GM23338 (cell line): Measurements from ENCODE around the gene TPST2. TPM values are rescaled to one million over a fixed set of nuclear protein-coding genes. Genes with fewer than 3 reads are reported as not detected.

ENCODE experiments used
- ATAC-seq: fragments of 200-7000 bp; cut with Tn5 transposase; 3 replicates; pipeline ENCODE4 v1.9.1; 2020
- DNase-seq: peaks from one replicate; pipeline ENCODE4 v3.0.0-alpha.2; 2015; ENCODE audit warnings: low spot score
- H2AFZ ChIP-seq: fragments of 200-600 bp; sonication (generic); 2 replicates; pipeline ENCODE4 v1.8.0; 2016; ENCODE audit warnings: antibody characterized with exemption, mild to moderate bottlenecking, moderate library complexity
- H3F3A ChIP-seq: fragments of 200-600 bp; sonication (generic); replicated peaks from 2 replicates; pipeline ENCODE4 v1.8.0; 2017; ENCODE audit warnings: antibody characterized with exemption, mixed run types, low read depth
- H3K27ac ChIP-seq: fragments of 200-600 bp; sonication (generic); 2 replicates; pipeline ENCODE4 v1.6.1; 2016; ENCODE audit warnings: low read depth
- H3K27me3 ChIP-seq: fragments of 200-600 bp; sonication (generic); 2 replicates; pipeline ENCODE4 v1.8.0; 2016; ENCODE audit warnings: mild to moderate bottlenecking, mixed run types, moderate library complexity; ENCODE audit not compliant: insufficient read depth
- H3K36me3 ChIP-seq: fragments of 200-600 bp; sonication (generic); 2 replicates; pipeline ENCODE4 v1.8.0; 2016; ENCODE audit warnings: mild to moderate bottlenecking; ENCODE audit not compliant: insufficient read depth
- H3K4me1 ChIP-seq: fragments of 200-600 bp; sonication (generic); 2 replicates; pipeline ENCODE4 v1.8.0; 2016; ENCODE audit warnings: mild to moderate bottlenecking, moderate library complexity; ENCODE audit not compliant: insufficient read depth
- H3K4me2 ChIP-seq: fragments of 200-600 bp; sonication (generic); 2 replicates; pipeline ENCODE4 v1.7.1; 2017; ENCODE audit warnings: mixed run types
- H3K4me3 ChIP-seq: fragments of 200-600 bp; sonication (generic); 2 replicates; pipeline ENCODE4 v1.6.1; 2016; ENCODE audit warnings: mixed run types
- H3K79me2 ChIP-seq: fragments of 200-600 bp; sonication (generic); replicated peaks from 2 replicates; pipeline ENCODE4 v1.8.0; 2017; ENCODE audit warnings: mild to moderate bottlenecking; ENCODE audit not compliant: insufficient read depth
- H3K9me2 ChIP-seq: fragments of 200-600 bp; sonication (generic); 2 replicates; pipeline ENCODE4 v1.8.0; 2017; ENCODE audit not compliant: insufficient read depth
- H4K20me1 ChIP-seq: fragments of 200-600 bp; sonication (generic); replicated peaks from 2 replicates; pipeline ENCODE4 v1.8.0; 2017; ENCODE audit warnings: mild to moderate bottlenecking; ENCODE audit not compliant: insufficient read depth
- H3K27ac Mint-ChIP-seq: 2 replicates; pipeline ENCODE4 v1.8.0; 2020; ENCODE audit warnings: inconsistent platforms, mild to moderate bottlenecking, moderate library complexity, mixed read lengths
- H3K27me3 Mint-ChIP-seq: 3 replicates; pipeline ENCODE4 v1.8.0; 2022; ENCODE audit warnings: low read depth, mild to moderate bottlenecking, moderate library complexity, mixed read lengths, inconsistent platforms; ENCODE audit not compliant: insufficient read depth, poor library complexity
- H3K36me3 Mint-ChIP-seq: 3 replicates; pipeline ENCODE4 v1.8.0; 2021; ENCODE audit warnings: low read depth, mild to moderate bottlenecking, inconsistent platforms, moderate library complexity, mixed read lengths
- H3K4me1 Mint-ChIP-seq: 3 replicates; pipeline ENCODE4 v1.8.0; 2020; ENCODE audit warnings: mild to moderate bottlenecking, inconsistent platforms, mixed read lengths
- H3K4me3 Mint-ChIP-seq: 3 replicates; pipeline ENCODE4 v1.8.0; 2021; ENCODE audit warnings: moderate library complexity, mild to moderate bottlenecking, inconsistent platforms, mixed read lengths
- H3K9me3 Mint-ChIP-seq: 3 replicates; pipeline ENCODE4 v1.8.0; 2020; ENCODE audit warnings: moderate library complexity, mild to moderate bottlenecking, inconsistent platforms, mixed read lengths
- CTCF ChIP-seq, 2 experiments: fragments of 200-600 bp in 1 of 2; sonication (generic) in 1 of 2; conservative IDR thresholded peaks; 2 replicates each; pipeline versions ENCODE4 v1.5.1 to v1.6.1; 2016 to 2017; ENCODE audit warnings: antibody characterized with exemption in 2 of 2, low read depth in 2 of 2, mild to moderate bottlenecking in 2 of 2, moderate library complexity in 1 of 2
- ETS1 ChIP-seq: IDR thresholded peaks from 2 replicates; pipeline ENCODE4 v1.6.1; 2016; ENCODE audit warnings: antibody characterized with exemption
- EZH2phosphoT487 ChIP-seq: fragments of 200-600 bp; sonication (generic); IDR thresholded peaks from one replicate; pipeline ENCODE4 v1.8.1; 2018; ENCODE audit warnings: antibody characterized with exemption; ENCODE audit not compliant: unreplicated experiment
- JUNB ChIP-seq: IDR thresholded peaks from one replicate; pipeline ENCODE4 v1.6.1; 2016; ENCODE audit warnings: antibody characterized with exemption; ENCODE audit not compliant: unreplicated experiment
- NANOG ChIP-seq: IDR thresholded peaks from 2 replicates; pipeline ENCODE4 v1.6.1; 2016; ENCODE audit warnings: antibody characterized with exemption, borderline replicate concordance
- REST ChIP-seq: IDR thresholded peaks from one replicate; pipeline ENCODE4 v1.6.1; 2018; ENCODE audit warnings: antibody characterized with exemption; ENCODE audit not compliant: unreplicated experiment
- STAT1 ChIP-seq: IDR thresholded peaks from one replicate; pipeline ENCODE4 v1.6.1; 2016; ENCODE audit warnings: antibody characterized with exemption; ENCODE audit not compliant: unreplicated experiment
- ZNF114 ChIP-seq: fragments of 250-450 bp; sonication (Bioruptor Pico); IDR thresholded peaks from 2 replicates; pipeline ENCODE4 v1.5.0; 2020; ENCODE audit warnings: mild to moderate bottlenecking, moderate library complexity
- ZNF331 ChIP-seq: fragments of 250-450 bp; sonication (Bioruptor Pico); IDR thresholded peaks from 2 replicates; pipeline ENCODE4 v1.5.0; 2020; ENCODE audit warnings: low read depth, mild to moderate bottlenecking, moderate library complexity
- ZNF462 ChIP-seq: fragments of 250-450 bp; sonication (Bioruptor Pico); IDR thresholded peaks from 2 replicates; pipeline ENCODE4 v1.5.0; 2020; ENCODE audit warnings: mild to moderate bottlenecking, moderate library complexity
- polyA plus RNA-seq: library from polyadenylated mRNA; unstranded; fragments of >200 nt; fragmentation: Nextera tagmentation; extraction: Ambion mirVana; gene quantifications from 2 replicates; pipeline ENCODE4 v1.2.1, GENCODE V29; 2016
- total RNA-seq: library from RNA; depleted of rRNA; stranded (reverse); fragments of >200 nt; shearing (Covaris generic); gene quantifications from 2 replicates; pipeline ENCODE4 v1.2.3, GENCODE V29; 2014

Gene TPST2
- total and polyA plus RNA-seq, 2 experiments from 2014 or later = 37.9 to 127 TPM

DNA sequence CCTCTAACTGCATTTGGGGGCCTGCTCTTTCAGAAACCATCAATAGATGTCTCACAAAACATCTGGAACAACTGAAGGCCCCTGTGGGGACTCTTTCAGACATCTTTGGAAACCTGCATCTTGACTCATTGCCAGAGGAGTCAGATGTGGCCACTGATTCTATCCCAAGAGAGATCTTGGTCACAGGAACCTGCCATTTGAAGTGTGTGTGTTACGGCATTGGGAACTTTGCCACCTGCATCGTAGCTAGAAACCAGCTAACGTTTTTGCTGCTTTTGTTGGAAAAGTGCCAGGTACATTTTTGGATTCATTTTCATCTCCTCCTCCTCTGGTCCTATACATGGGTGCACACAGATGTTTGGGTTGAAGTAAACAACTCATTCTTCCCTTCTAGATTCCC is 101.9 kb downstream of the TPST2 start:
- Histone ChIP-seq H2AFZ (no peak overlapping the region), H3K27me3 (no peaks in the 10 kb centered on the region), H3F3A (peaks cover 42% of the 10 kb centered on the region), H3K27ac (no peak overlapping the region), H3K9me2 (no peaks in the 10 kb centered on the region), H3K4me2 (no peak overlapping the region), H3K4me3 (no peak overlapping the region), H4K20me1 (peaks cover 8% of the 10 kb centered on the region; the same call in 1 of the 2 replicates), H3K36me3 (peaks cover 44% of the 10 kb centered on the region), H3K4me1 (peaks cover 7% of the 10 kb centered on the region; the same call in 1 of the 2 replicates), H3K79me2 (peaks cover 33% of the 10 kb centered on the region)
- DNase-seq = no peak
- H3K27me3 Mint-ChIP-seq = peaks cover 2% of the 10 kb centered on the region
- 0 out of 3 replicates have a peak, but pooled peaks cover 2% of the 10 kb centered on the region for H3K9me3 Mint-ChIP-seq
- no peak overlapping the region for H3K4me3 Mint-ChIP-seq
- peaks cover 48% of the 10 kb centered on the region for H3K36me3 Mint-ChIP-seq
- TF ChIP-seq ETS1 (no peak), CTCF (conservative IDR thresholded peaks at IDR 0.05; ENCODE audit: low read depth in 2 of 2) (no peak), EZH2phosphoT487 (no peak), NANOG (no peak), ZNF114 (CRISPR knock-in tag) (no peak), JUNB (no peak), ZNF331 (no peak), REST (no peak), ZNF462 (CRISPR knock-in tag) (no peak), STAT1 (no peak)
- peaks cover 13% of the 10 kb centered on the region for H3K4me1 Mint-ChIP-seq
- H3K27ac Mint-ChIP-seq = no peak overlapping the region
- ATAC-seq = no peak
